VCaP (cell line): ENCODE measurements around the gene C2orf92.

ENCODE experiments used
- H3K27ac ChIP-seq: fragments of 450-650 bp; 2 replicates; pipeline ENCODE4 v1.5.1; 2017
- TF ChIP-seq, protein P1 (sequence below): fragments of 450-650 bp; conservative IDR thresholded peaks from 2 replicates; pipeline ENCODE4 v1.5.1; 2017; ENCODE audit warnings: mild to moderate bottlenecking, moderate library complexity

C2orf92 gene

DNA sequence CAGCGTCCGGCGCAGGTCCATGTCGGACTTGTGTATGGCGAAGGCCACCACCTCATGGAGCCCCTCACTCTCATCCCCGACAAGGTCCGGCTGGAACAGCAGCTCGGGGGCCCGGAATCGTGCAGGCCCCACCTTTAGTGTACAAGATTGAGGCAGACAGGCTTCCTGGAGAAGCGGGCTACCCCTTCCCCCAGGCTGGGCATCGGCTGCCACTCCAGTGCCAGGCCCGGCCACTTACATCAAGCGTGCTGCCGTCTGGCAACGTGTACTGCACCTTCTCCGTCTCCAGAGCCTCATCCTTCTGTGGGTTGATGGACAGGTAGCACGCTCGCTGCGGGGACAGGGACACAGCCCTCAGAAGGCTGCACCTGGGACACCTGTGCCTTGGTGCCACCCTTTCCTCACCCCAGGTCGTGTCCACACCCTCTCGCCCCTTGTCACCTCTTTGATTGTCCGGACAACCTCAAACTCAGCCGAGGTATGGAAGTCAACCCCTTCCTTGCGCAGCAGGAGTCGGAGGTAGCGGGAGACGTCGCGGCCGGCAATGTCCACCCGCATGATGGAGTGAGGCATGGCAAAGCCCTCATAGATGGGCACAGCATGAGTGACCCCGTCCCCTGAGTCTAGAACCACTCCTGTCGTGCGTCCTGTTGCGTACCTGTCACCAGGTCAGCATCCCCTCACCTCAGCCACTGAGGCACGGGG lies 11.4 kb upstream of the C2orf92 start:
- no peak overlapping the region for H3K27ac ChIP-seq
- TF ChIP-seq, protein P1, sequence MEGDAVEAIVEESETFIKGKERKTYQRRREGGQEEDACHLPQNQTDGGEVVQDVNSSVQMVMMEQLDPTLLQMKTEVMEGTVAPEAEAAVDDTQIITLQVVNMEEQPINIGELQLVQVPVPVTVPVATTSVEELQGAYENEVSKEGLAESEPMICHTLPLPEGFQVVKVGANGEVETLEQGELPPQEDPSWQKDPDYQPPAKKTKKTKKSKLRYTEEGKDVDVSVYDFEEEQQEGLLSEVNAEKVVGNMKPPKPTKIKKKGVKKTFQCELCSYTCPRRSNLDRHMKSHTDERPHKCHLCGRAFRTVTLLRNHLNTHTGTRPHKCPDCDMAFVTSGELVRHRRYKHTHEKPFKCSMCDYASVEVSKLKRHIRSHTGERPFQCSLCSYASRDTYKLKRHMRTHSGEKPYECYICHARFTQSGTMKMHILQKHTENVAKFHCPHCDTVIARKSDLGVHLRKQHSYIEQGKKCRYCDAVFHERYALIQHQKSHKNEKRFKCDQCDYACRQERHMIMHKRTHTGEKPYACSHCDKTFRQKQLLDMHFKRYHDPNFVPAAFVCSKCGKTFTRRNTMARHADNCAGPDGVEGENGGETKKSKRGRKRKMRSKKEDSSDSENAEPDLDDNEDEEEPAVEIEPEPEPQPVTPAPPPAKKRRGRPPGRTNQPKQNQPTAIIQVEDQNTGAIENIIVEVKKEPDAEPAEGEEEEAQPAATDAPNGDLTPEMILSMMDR = no peak

DNA sequence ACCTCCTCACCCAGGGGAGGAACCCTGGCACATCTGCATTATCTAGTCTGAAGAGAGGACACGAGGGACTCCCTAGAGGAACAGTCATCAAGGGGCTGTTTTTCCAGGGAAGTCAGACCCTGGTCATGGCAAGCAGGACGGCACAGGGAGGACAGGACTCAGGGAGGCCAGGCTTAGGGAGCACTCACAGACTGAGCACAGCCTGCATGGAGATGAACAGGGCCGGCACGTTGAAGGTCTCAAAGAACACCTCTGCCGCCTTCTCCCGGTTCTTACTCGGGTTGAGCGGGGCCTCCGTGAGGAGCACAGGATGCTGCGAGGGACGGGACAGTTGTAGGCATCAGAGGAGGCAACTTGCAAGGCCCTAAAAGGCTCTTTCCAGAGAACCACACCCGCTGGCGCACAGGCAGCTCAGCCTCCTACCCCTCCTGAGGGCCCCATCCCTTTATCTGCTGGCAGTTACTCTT lies 10.8 kb upstream of the C2orf92 start:
- TF ChIP-seq, protein P1 = no peak
- H3K27ac ChIP-seq = no peak overlapping the region

DNA sequence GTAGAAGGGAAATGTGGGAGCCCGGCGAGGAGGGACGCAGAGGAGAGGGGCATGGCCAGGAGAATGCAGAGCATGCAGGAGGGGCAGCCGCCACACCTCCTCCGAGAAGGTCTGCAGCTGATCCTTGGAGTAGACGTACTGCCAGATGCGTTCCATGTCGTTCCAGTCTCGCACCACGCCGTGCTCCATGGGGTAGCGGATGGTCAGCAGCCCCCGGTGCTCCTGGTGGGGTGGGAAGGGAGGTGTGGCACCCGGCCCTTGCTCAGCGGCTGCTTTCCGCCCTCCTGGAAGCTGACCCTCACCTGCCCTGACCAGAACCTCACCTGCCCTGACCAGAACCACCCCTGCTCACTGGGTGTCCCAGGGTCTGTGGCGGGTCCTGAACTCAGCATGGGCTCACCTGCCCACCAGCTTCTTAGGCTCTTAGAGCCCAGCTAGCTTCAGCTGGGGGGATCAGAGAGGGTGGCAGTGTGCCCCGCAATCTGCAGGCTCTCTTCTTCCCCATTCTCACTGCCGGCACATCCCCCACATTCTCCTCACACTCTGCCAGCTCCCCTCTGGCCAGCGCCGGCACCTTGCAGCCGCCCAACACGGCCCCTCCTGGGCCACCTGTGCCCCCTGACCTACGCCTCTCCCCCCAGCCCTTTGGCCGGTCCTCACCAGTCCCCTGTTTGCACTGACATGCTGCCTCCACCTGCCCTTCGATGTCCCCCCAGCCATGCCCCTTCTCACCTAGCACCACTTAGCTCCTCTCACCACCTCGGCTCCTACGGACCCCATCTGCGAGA lies 10.1 kb upstream of the C2orf92 start:
- no peak overlapping the region for H3K27ac ChIP-seq
- TF ChIP-seq, protein P1 = no peak

DNA sequence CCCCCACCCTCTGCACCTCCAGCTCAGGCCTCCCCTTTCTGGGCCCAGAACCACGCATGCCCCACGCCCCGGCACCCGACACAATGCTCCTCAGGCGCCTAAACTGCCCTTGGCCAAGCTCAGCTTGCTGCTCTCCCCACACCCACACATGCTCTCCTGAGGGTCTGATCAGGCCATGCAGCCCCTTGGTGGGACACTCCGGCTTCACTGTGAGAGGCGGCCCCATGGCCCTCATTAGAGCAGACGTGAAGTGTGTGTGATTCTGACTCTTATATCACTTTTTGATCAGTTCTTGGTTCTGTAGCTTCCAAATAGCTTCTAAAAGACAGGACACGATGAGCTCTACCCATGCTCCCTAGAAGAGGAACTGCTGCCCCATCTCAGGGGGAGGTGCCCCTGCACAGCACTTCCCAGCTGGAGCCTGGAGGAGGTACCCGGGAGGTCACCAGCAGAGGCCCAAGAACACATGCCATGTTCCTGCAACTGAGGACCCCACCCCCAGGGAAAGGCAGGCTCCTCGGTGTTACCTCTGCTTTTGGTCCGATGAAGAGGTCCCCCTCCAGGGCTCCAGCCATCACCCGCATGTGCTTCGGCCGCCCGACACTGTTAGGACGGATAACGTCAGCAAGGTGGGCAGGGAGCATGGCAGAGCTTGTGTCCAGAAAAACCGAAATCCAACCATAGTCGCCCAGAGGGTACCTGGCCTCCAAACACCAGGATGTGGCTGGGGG lies 9.3 kb upstream of the C2orf92 start:
- TF ChIP-seq, protein P1 = no peak
- no peak overlapping the region for H3K27ac ChIP-seq

DNA sequence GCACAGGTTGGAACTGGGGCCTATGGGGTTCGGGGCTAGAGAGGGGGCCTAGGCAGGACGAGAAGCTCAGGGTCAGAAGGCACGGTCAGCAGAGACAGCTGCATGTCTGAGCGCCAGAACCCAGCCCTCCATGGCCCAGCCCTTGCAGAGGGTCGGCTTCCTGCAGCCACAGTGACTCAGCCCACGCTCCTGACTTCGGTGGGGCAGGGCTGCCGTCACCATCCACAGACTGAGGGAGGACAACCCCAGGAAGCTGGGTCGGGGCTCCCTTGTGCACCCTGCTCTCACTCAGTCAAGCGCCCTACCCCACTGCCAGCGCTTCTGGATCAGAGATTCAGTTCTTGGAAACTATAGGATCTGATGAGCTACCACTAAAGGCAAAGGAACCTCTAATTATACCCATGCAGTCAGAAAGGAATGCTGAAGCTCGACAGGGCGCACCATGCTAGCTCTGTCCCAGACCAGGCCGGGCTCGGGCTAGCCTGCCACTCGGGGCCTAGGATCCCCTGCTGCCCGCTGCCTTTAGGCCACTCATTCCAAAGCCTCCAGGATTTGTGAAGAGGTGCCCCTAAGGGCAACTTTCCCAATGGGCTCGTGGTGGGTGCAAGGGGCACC lies 8.6 kb upstream of the C2orf92 start:
- TF ChIP-seq, protein P1 = no peak
- H3K27ac ChIP-seq = no peak overlapping the region

DNA sequence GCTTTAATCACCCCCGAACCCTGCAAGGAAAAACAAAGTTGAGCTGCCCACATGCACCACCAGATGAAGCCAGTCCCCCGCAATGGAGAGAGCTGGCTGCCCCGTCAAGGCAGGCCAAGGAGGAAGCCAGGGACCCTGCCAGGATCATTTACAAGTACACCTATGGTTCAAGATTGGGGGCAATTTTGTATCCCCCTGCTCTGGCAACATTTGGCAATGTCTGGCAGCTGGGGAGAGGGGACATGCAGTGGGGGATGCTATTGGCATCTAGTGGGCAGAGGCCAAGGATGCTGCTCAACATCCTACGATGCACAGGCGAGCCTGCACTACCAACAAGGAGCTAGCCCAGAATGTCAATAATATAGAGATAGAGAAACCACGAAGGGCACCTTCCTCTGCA lies 7.6 kb upstream of the C2orf92 start:
- TF ChIP-seq, protein P1 = no peak
- peak overlapping the region; percentile 95 for H3K27ac ChIP-seq
